ENCODE data around the gene GRM4. TPM values are rescaled to one million over a fixed set of nuclear protein-coding genes. Genes with fewer than 3 reads are reported as not detected.

The GRM4 gene
- total and polyA plus RNA-seq, 2 experiments from 2014 or later = 0.10 to 0.22 TPM

GRCh38 chr6:34090529-34090928 lies 55.4 kb downstream of the GRM4 start:
- Histone ChIP-seq H4K20me1 (ENCODE audit: insufficient read depth) (no peaks in the 10 kb centered on the region), H3K4me3 (no peak overlapping the region), H3K79me2 (ENCODE audit: insufficient read depth) (no peaks in the 10 kb centered on the region), H3K27me3 (replicated peaks; ENCODE audit: insufficient read depth) (peaks cover 9% of the 10 kb centered on the region), H2AFZ (no peak overlapping the region), H3K9me2 (ENCODE audit: insufficient read depth) (no peaks in the 10 kb centered on the region), H3F3A (ENCODE audit: insufficient read depth) (no peaks in the 10 kb centered on the region), H3K4me2 (ENCODE audit: unreplicated experiment) (no peak overlapping the region), H3K27ac (no peak overlapping the region), H3K4me1 (ENCODE audit: insufficient read depth) (no peaks in the 10 kb centered on the region), H3K36me3 (ENCODE audit: low read depth) (no peaks in the 10 kb centered on the region), H3K9ac (no peak overlapping the region), H3K9me3 (ENCODE audit: low read depth) (no peaks in the 10 kb centered on the region)
- TF ChIP-seq EZH2phosphoT487 (IDR thresholded peaks at IDR 0.05; ENCODE audit: insufficient read depth, low read depth) (no peak), EZH2 (IDR thresholded peaks at IDR 0.05; ENCODE audit: insufficient read depth, poor library complexity, severe bottlenecking) (no peak)
- WGBS, 2 experiments (ENCODE audit: low coverage in 1 of 2, low lambda C conversion rate in 2 of 2, missing lambda C conversion rate in 2 of 2) = 39 to 43% methylated on average over 6 of the region's 9 CpGs
- in situ Hi-C loops (cut with MboI) = no loop called here
- no peak for DNase-seq

- Histone ChIP-seq H3K9me2 (ENCODE audit: insufficient read depth) (no peaks in the 10 kb centered on the region), H2AFZ (no peak overlapping the region), H3K36me3 (ENCODE audit: low read depth) (no peaks in the 10 kb centered on the region), H3K9ac (no peak overlapping the region), H4K20me1 (ENCODE audit: insufficient read depth) (no peaks in the 10 kb centered on the region), H3K4me3 (no peak overlapping the region), H3K79me2 (ENCODE audit: insufficient read depth) (no peaks in the 10 kb centered on the region), H3K27ac (no peak overlapping the region), H3K4me1 (ENCODE audit: insufficient read depth) (no peaks in the 10 kb centered on the region), H3F3A (ENCODE audit: insufficient read depth) (no peaks in the 10 kb centered on the region), H3K4me2 (ENCODE audit: unreplicated experiment) (no peak overlapping the region), H3K9me3 (ENCODE audit: low read depth) (no peaks in the 10 kb centered on the region), H3K27me3 (replicated peaks; ENCODE audit: insufficient read depth) (0 out of 2 replicates have a peak, but pooled peaks cover 12% of the 10 kb centered on the region)
- in situ Hi-C loops (cut with MboI) = no loop called here
- no peak for DNase-seq
- 66 to 90% methylated on average over 2 of the region's 2 CpGs for WGBS, 2 experiments (ENCODE audit: low coverage in 1 of 2, low lambda C conversion rate in 2 of 2, missing lambda C conversion rate in 2 of 2)
- no peak for TF ChIP-seq EZH2 (IDR thresholded peaks at IDR 0.05; ENCODE audit: insufficient read depth, poor library complexity, severe bottlenecking)
- no peak for TF ChIP-seq EZH2phosphoT487 (IDR thresholded peaks at IDR 0.05; ENCODE audit: insufficient read depth, low read depth)
These were observed 59.3 kb downstream of the GRM4 start for GRCh38 chr6:34086558-34086957.

- no peak overlapping the region for H3K4me2 ChIP-seq (ENCODE audit: unreplicated experiment)
- no peak overlapping the region for H3K4me3 ChIP-seq
- H3K79me2 ChIP-seq (ENCODE audit: insufficient read depth) = no peaks in the 10 kb centered on the region
- H2AFZ ChIP-seq = no peak overlapping the region
- no peak overlapping the region for H3K9ac ChIP-seq
- no peak for TF ChIP-seq EZH2 (IDR thresholded peaks at IDR 0.05; ENCODE audit: insufficient read depth, poor library complexity, severe bottlenecking)
- no peak for TF ChIP-seq EZH2phosphoT487 (IDR thresholded peaks at IDR 0.05; ENCODE audit: insufficient read depth, low read depth)
- in situ Hi-C loops (cut with MboI) = no loop called here
- 0 out of 2 replicates have a peak, but pooled peaks cover 12% of the 10 kb centered on the region for H3K27me3 ChIP-seq (replicated peaks; ENCODE audit: insufficient read depth)
- H3K9me2 ChIP-seq (ENCODE audit: insufficient read depth) = no peaks in the 10 kb centered on the region
- H3K9me3 ChIP-seq (ENCODE audit: low read depth) = no peaks in the 10 kb centered on the region
- no peaks in the 10 kb centered on the region for H4K20me1 ChIP-seq (ENCODE audit: insufficient read depth)
- no peaks in the 10 kb centered on the region for H3F3A ChIP-seq (ENCODE audit: insufficient read depth)
- H3K27ac ChIP-seq = no peak overlapping the region
- no peaks in the 10 kb centered on the region for H3K36me3 ChIP-seq (ENCODE audit: low read depth)
- WGBS, 2 experiments (ENCODE audit: low coverage in 1 of 2, low lambda C conversion rate in 2 of 2, missing lambda C conversion rate in 2 of 2) = 69 to 72% methylated on average over 14 of the region's 14 CpGs
- H3K4me1 ChIP-seq (ENCODE audit: insufficient read depth) = no peaks in the 10 kb centered on the region
- no peak for DNase-seq
These were observed 60.3 kb downstream of the GRM4 start for GRCh38 chr6:34085453-34086170.

- Histone ChIP-seq H3K9me3 (ENCODE audit: low read depth) (no peaks in the 10 kb centered on the region), H3K4me1 (ENCODE audit: insufficient read depth) (no peaks in the 10 kb centered on the region), H2AFZ (no peak overlapping the region), H3K4me3 (no peak overlapping the region), H3K9me2 (ENCODE audit: insufficient read depth) (no peaks in the 10 kb centered on the region), H3F3A (ENCODE audit: insufficient read depth) (no peaks in the 10 kb centered on the region), H3K36me3 (ENCODE audit: low read depth) (no peaks in the 10 kb centered on the region), H3K79me2 (ENCODE audit: insufficient read depth) (no peaks in the 10 kb centered on the region), H4K20me1 (ENCODE audit: insufficient read depth) (no peaks in the 10 kb centered on the region), H3K9ac (no peak overlapping the region), H3K4me2 (ENCODE audit: unreplicated experiment) (no peak overlapping the region), H3K27ac (no peak overlapping the region), H3K27me3 (replicated peaks; ENCODE audit: insufficient read depth) (0 out of 2 replicates have a peak, but pooled peaks cover 12% of the 10 kb centered on the region)
- DNase-seq = no peak
- WGBS, 2 experiments (ENCODE audit: low coverage in 1 of 2, low lambda C conversion rate in 2 of 2, missing lambda C conversion rate in 2 of 2) = 48 to 54% methylated on average over 13 of the region's 13 CpGs
- in situ Hi-C loops (cut with MboI) = no loop called here
- TF ChIP-seq EZH2phosphoT487 (IDR thresholded peaks at IDR 0.05; ENCODE audit: insufficient read depth, low read depth) (no peak), EZH2 (IDR thresholded peaks at IDR 0.05; ENCODE audit: insufficient read depth, poor library complexity, severe bottlenecking) (no peak)
These were observed 61.1 kb downstream of the GRM4 start for GRCh38 chr6:34084591-34085290.
